Ramos (cell line): ENCODE data around the gene PWWP2B.
"Not testable (repeated sequence)": the region's sequence is repeated elsewhere in the genome, so short reads cannot be mapped to it uniquely, and the experiment has no call there.

Source experiments
- in situ Hi-C: fragments of 300-500 bp; cut with MboI; formaldehyde crosslinking; loops from one replicate; pipeline ENCODE4 v1.14.3; 2022; ENCODE audit warnings: low sequenced_read_pairs; ENCODE audit not compliant: unreplicated experiment

Gene PWWP2B

GRCh38 chr10:132427939-132428367, 31.0 kb downstream of the PWWP2B start:
- in situ Hi-C loops, result no loop called here

- in situ Hi-C loops, result no loop called here
Observed at GRCh38 chr10:132428486-132428995, 31.5 kb downstream of the PWWP2B start.

DNA sequence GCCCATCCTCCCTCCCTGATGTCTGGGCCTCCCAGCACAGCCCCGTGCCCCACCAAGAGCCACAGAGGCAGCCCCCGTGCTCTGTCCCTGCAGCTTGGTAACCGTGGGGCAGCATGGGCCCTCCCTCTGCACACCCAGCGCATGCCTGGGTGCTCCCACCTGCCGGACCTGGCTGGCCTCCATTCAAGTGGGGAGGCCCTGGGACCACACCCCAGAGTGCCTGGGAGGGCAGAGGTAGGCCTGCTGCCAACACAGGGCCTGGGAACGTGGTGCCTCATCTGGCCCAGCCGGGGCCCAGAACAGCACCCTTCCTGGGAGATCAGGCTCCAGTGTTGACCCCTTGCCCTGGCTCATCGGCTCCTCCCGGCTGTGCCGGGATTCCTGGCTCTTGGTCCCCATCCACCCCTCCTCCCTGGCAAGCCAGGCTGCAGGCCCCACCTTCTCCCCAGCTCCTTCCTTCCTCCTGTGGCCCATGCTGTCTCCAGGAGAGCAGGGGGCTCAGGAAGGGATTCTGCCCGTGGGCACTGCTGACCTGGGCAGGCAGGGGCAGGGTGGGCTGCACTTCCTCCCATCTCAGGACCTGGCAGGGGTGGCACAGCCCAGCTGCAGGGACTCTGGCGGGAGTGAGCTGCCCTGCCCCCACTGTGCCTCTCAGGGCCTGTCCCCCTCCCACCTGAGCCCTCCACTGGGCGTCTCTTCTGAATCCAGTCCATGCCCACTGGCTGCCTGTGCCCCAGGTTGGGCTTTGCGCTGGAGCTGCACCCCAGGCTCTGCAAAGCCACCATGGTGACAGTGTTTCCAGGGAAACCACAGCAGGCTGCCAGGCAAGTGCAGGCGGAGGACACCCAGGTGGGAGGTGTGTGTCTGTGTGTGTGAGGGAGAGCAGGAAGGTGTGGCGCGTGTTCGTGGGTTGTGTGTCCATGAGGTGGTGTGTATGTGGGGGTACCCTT, 32.6 kb downstream of the PWWP2B start:
- in situ Hi-C loops, result no loop called here

DNA sequence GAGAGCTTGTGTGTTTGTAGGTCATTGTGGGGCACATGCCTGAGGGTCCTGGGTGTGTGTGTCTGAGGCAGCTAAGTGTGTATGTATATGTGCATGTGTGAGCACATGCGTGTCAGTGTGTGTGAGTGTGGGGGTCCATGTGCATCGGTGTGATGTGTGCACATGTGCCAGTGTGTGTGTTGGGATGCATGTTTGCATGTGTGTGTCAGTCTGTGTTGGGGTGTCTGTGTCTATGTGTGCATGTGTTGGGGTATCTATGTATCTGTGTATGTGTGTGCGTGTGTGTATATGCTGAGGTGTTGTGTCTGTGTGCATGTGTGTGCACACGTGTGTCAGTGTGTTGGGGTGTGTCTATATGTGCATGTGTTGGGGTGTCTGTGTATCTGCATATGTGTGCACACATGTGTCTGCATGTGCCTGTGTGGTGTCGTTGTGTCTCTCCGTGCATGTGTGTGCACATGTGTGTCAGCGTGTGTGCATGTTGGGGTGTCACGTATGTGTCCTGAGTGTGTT, 33.3 kb downstream of the PWWP2B start:
- in situ Hi-C loops, result no loop called here

GRCh38 chr10:132430861-132431271, 33.9 kb downstream of the PWWP2B start:
- in situ Hi-C loops, result no loop called here

- in situ Hi-C loops, result no loop called here
Observed at GRCh38 chr10:132431537-132432175, 34.7 kb downstream of the PWWP2B start.

DNA sequence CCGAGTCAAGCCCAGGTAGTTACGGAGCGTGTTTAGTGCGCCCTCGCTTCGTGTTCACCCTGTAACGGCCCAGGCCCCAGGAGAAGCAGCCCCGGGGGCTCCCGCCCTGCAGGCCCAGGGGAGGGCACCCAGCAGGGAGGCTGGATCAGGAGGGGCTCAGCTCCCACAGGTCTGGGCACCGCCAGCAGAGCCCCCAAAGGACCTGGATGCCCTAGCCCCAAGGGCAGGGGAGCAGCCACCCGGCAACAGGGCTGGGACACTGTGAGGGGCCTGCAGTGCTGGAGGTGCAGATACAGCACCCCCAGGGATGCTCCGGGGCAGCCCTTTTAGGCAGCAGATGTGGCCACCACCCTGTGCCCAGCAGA, 35.2 kb downstream of the PWWP2B start:
- in situ Hi-C loops, result no loop called here

DNA sequence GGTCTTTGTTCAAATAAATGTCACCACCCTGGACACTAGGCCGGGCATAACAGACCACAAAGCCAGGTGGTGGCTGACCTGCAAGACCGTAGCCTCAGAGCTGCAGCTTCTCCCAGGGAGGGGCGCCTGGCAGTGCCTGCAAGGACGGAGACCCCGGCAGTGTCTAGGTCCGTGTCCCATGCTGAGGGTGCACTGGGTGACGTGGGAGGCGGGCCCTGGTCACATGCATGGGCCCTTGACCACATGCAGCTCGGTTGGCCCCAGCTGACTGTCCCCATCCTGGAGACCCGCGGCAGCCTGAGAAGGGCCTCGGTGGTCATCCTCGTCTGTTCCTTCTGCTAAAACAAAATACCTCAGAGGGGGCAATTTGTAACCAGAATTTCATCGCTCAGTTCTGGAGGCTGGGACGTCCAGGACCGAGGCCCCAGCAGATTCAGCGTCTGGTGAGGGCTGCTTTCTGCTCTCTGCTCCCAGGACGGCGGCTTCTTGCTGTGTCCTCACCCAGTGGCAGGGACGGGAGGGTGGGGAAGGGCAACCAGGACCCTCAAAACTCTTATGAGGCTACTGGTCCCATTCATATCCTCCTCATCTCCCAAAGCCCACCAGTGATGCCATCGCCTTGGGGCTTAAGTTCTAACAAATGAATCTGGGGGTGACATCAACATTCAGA, 36.8 kb downstream of the PWWP2B start:
- in situ Hi-C loops, result no loop called here

DNA sequence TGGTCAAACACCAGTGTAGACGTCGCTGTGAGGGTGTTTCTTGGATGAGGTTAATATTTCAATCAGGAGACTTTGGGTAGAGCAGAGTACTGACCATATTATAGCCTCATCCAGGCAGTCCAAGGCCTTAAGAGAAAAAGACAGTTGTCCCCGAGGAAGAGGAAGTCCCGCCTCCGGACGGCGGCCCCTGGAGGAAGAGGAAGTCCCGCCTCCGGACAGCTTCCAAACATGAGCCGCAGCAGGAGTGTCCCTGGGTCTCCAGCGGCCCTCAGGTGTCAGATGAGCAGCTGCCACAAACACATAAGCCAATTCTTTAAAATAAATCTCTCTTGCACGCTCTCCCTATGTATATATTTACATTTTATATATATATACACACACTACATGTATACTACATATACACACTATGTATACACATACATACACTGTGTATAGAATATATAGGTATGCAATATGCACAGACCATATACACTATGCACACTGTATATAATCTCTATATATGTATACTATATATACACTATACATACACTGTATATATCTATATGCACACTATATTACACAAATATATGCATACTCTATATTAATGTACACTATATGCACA, 37.5 kb downstream of the PWWP2B start:
- in situ Hi-C loops, result no loop called here

DNA sequence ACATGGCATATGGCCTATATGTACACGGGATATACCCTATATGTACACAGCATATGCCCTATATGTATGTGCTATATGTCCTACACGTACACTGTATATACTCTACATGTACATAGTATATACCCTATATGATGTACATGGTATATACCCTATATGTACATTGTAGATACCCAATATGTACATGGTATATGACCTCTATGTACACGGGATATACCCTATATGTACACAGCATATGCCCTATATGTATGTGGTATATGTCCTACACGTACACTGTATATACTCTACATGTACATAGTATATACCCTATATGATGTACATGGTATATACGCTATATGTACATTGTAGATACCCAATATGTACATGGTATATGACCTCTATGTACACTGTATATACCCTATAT, 38.3 kb downstream of the PWWP2B start:
- in situ Hi-C loops, result not testable (repeated sequence)

GRCh38 chr10:132436096-132436495, 39.1 kb downstream of the PWWP2B start:
- in situ Hi-C loops, result not testable (repeated sequence)

GRCh38 chr10:132436861-132437410, 39.9 kb downstream of the PWWP2B start:
- in situ Hi-C loops, result no loop called here

- in situ Hi-C loops, result no loop called here
Observed at GRCh38 chr10:132437541-132437950, 40.5 kb downstream of the PWWP2B start.

- in situ Hi-C loops, result no loop called here
Observed at GRCh38 chr10:132438091-132439024, 41.4 kb downstream of the PWWP2B start.

DNA sequence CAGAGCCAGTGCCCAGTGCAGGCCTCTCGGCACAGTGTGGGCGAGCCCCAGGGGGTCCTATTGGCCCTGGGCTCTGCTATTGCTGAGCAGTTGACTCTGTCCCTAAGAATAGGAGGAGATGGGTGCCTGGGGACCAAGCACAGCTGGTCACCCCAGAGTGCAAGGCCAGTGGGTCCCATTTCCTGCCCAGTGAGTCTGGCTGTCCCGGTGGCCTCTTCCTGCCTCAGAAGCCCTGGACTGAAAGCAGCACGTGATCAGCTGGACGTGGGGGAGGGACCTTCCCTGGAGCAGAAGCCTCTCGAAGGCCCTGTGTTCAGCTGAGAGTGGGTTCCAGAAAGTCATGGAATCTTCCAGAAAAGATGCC, 42.0 kb downstream of the PWWP2B start:
- in situ Hi-C loops, result no loop called here

DNA sequence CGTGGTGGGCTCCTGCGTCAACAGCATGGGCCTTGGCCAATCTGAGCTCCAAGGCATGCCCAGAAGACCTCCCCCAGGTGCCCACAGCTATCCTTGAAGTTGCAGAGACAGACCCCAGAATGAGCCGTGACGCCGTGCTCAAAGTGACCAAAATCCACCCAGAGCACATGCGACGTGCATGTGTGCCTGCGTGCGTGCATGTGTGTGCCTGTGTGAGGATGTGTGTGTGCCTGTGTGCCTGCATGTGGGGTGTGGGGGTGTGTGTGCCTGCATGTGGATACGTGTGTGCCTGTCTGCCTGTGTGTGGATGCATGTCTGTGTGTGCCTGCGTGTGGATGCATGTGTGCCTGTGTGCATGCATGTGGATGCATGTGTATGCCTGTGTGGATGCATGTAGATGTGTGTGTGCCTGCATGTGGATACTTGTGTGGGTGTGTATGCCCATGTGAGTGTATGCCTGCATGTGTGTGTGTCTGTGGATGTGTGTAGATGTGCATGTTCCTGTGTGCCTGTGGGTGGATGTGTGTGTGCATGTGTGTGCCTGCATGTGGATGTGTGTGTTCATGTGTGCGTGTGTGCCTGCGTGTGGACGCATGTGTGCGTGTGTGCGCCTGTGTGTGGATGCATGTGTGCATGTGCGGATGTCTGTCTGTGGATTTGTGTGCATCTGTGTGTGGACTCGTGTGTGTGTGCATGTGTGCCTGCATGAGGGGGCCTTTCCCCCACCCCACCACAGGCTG, 42.6 kb downstream of the PWWP2B start:
- in situ Hi-C loops, result no loop called here

- in situ Hi-C loops, result no loop called here
Observed at GRCh38 chr10:132440791-132441565, 44.0 kb downstream of the PWWP2B start.
